ENCODE results near the gene TMPRSS11E.

The TMPRSS11E gene

DNA sequence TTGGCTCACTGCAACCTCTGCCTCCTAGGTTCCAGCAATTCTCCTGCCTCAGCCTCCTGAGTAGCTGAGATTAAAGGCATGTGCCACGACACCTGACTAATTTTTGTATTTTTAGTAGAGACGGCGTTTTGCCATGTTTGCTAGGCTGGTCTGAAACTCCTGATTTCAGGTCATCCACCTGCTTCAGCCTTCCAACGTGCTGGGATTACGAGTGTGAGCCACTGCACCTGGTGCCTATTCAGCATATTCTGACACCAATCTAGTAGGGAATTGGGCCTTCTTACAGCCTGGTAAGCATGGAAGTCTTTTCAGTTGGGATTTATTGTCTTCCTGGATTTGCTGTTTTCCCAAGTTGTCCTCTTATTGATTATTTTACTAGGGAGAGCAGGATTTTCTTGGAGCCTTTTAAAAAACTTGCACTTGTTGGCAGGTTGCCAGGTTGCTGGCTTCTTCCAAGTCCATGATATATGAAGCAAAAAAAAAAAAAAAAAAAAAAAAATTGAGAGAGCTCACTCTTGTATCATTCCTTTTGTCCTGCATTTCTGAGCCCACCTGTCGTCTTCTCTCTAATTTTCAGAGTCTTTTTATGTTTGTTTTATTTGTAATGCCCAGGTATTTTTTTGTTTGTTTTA, 43.7 kb downstream of the TMPRSS11E start:
- Histone ChIP-seq H3K79me2 (ENCODE audit: low read length) (no peaks in the 10 kb centered on the region), H3K4me2 (ENCODE audit: low read depth, low read length) (peak overlapping the region; percentile 51; the same call in 1 of the 2 replicates), H3K36me3 (replicated peaks; ENCODE audit: insufficient read depth, low read length) (no peaks in the 10 kb centered on the region), H3K27ac (ENCODE audit: low read length) (peak overlapping the region; percentile 68; the same call in 1 of the 2 replicates), H3K4me1 (ENCODE audit: low read length) (peaks cover 41% of the 10 kb centered on the region), H3K27me3 (replicated peaks; ENCODE audit: insufficient read depth, low read length) (no peaks in the 10 kb centered on the region), H2AFZ (ENCODE audit: low read length) (peak overlapping the region; percentile 69), H3K9ac (ENCODE audit: low read length) (no peak overlapping the region), H4K20me1 (ENCODE audit: insufficient read depth, low read length) (no peaks in the 10 kb centered on the region), H3K9me2 (replicated peaks; ENCODE audit: insufficient read depth, low read length) (no peaks in the 10 kb centered on the region), H3K4me3 (ENCODE audit: low read length) (no peak overlapping the region), H3F3A (ENCODE audit: insufficient read depth, low read length) (peaks cover 32% of the 10 kb centered on the region), H3K9me3 (replicated peaks; ENCODE audit: insufficient read depth, low read length) (no peaks in the 10 kb centered on the region)
- DNase-seq: peak; percentile 65
- TF ChIP-seq, protein P1, sequence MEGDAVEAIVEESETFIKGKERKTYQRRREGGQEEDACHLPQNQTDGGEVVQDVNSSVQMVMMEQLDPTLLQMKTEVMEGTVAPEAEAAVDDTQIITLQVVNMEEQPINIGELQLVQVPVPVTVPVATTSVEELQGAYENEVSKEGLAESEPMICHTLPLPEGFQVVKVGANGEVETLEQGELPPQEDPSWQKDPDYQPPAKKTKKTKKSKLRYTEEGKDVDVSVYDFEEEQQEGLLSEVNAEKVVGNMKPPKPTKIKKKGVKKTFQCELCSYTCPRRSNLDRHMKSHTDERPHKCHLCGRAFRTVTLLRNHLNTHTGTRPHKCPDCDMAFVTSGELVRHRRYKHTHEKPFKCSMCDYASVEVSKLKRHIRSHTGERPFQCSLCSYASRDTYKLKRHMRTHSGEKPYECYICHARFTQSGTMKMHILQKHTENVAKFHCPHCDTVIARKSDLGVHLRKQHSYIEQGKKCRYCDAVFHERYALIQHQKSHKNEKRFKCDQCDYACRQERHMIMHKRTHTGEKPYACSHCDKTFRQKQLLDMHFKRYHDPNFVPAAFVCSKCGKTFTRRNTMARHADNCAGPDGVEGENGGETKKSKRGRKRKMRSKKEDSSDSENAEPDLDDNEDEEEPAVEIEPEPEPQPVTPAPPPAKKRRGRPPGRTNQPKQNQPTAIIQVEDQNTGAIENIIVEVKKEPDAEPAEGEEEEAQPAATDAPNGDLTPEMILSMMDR (IDR thresholded peaks at IDR 0.05; ENCODE audit: low read length): no peak
- no peak for TF ChIP-seq EZH2phosphoT487 (IDR thresholded peaks at IDR 0.05; ENCODE audit: low read length)
- no peak for TF ChIP-seq EZH2 (optimal IDR thresholded peaks at IDR 0.05; ENCODE audit: low read depth, low read length)

GRCh38 chr4:68494688-68495087, 47.4 kb downstream of the TMPRSS11E start:
- Histone ChIP-seq H3K9me2 (replicated peaks; ENCODE audit: insufficient read depth, low read length) (no peaks in the 10 kb centered on the region), H2AFZ (ENCODE audit: low read length) (no peak overlapping the region; the same call in 1 of the 2 replicates), H3K36me3 (replicated peaks; ENCODE audit: insufficient read depth, low read length) (no peaks in the 10 kb centered on the region), H3F3A (ENCODE audit: insufficient read depth, low read length) (peaks cover 33% of the 10 kb centered on the region), H3K4me2 (ENCODE audit: low read depth, low read length) (peak overlapping the region; percentile 56), H4K20me1 (ENCODE audit: insufficient read depth, low read length) (no peaks in the 10 kb centered on the region), H3K9ac (ENCODE audit: low read length) (peak overlapping the region; percentile 18; the same call in 1 of the 2 replicates), H3K27ac (ENCODE audit: low read length) (peak overlapping the region; percentile 82), H3K9me3 (replicated peaks; ENCODE audit: insufficient read depth, low read length) (no peaks in the 10 kb centered on the region), H3K79me2 (ENCODE audit: low read length) (no peaks in the 10 kb centered on the region), H3K27me3 (replicated peaks; ENCODE audit: insufficient read depth, low read length) (no peaks in the 10 kb centered on the region), H3K4me3 (ENCODE audit: low read length) (peak overlapping the region; percentile 16), H3K4me1 (ENCODE audit: low read length) (peaks cover 50% of the 10 kb centered on the region)
- peak; percentile 45 for DNase-seq
- TF ChIP-seq EZH2phosphoT487 (IDR thresholded peaks at IDR 0.05; ENCODE audit: low read length) (no peak), EZH2 (optimal IDR thresholded peaks at IDR 0.05; ENCODE audit: low read depth, low read length) (no peak)
- TF ChIP-seq, protein P1 (IDR thresholded peaks at IDR 0.05; ENCODE audit: low read length): no peak

GRCh38 chr4:68498413-68499007, 51.2 kb downstream of the TMPRSS11E start:
- Histone ChIP-seq H3K9me2 (replicated peaks; ENCODE audit: insufficient read depth, low read length) (no peaks in the 10 kb centered on the region), H3F3A (ENCODE audit: insufficient read depth, low read length) (peaks cover 25% of the 10 kb centered on the region), H3K27ac (ENCODE audit: low read length) (no peak overlapping the region), H3K4me1 (ENCODE audit: low read length) (peaks cover 19% of the 10 kb centered on the region), H3K4me3 (ENCODE audit: low read length) (no peak overlapping the region), H2AFZ (ENCODE audit: low read length) (no peak overlapping the region), H3K9me3 (replicated peaks; ENCODE audit: insufficient read depth, low read length) (no peaks in the 10 kb centered on the region), H3K79me2 (ENCODE audit: low read length) (no peaks in the 10 kb centered on the region), H3K9ac (ENCODE audit: low read length) (no peak overlapping the region), H3K36me3 (replicated peaks; ENCODE audit: insufficient read depth, low read length) (no peaks in the 10 kb centered on the region), H3K27me3 (replicated peaks; ENCODE audit: insufficient read depth, low read length) (no peaks in the 10 kb centered on the region), H4K20me1 (ENCODE audit: insufficient read depth, low read length) (no peaks in the 10 kb centered on the region), H3K4me2 (ENCODE audit: low read depth, low read length) (peak overlapping the region; percentile 1; the same call in 1 of the 2 replicates)
- DNase-seq: peak; percentile 80
- TF ChIP-seq EZH2phosphoT487 (IDR thresholded peaks at IDR 0.05; ENCODE audit: low read length) (no peak), EZH2 (optimal IDR thresholded peaks at IDR 0.05; ENCODE audit: low read depth, low read length) (no peak)
- TF ChIP-seq, protein P1 (IDR thresholded peaks at IDR 0.05; ENCODE audit: low read length): peak; percentile 87
